GM19035 (cell line): ENCODE measurements around the gene RNF31.

Experiments used
- ATAC-seq: cut with Tn5 transposase; IDR thresholded peaks from one replicate; pipeline ENCODE4 v1.9.1; 2021; ENCODE audit not compliant: unreplicated experiment

Gene RNF31

GRCh38 chr14:24159777-24160498 lies 12.6 kb downstream of the RNF31 start:
- ATAC-seq: no peak

- no peak for ATAC-seq
These were observed 13.2 kb downstream of the RNF31 start for GRCh38 chr14:24160499-24160849.

DNA sequence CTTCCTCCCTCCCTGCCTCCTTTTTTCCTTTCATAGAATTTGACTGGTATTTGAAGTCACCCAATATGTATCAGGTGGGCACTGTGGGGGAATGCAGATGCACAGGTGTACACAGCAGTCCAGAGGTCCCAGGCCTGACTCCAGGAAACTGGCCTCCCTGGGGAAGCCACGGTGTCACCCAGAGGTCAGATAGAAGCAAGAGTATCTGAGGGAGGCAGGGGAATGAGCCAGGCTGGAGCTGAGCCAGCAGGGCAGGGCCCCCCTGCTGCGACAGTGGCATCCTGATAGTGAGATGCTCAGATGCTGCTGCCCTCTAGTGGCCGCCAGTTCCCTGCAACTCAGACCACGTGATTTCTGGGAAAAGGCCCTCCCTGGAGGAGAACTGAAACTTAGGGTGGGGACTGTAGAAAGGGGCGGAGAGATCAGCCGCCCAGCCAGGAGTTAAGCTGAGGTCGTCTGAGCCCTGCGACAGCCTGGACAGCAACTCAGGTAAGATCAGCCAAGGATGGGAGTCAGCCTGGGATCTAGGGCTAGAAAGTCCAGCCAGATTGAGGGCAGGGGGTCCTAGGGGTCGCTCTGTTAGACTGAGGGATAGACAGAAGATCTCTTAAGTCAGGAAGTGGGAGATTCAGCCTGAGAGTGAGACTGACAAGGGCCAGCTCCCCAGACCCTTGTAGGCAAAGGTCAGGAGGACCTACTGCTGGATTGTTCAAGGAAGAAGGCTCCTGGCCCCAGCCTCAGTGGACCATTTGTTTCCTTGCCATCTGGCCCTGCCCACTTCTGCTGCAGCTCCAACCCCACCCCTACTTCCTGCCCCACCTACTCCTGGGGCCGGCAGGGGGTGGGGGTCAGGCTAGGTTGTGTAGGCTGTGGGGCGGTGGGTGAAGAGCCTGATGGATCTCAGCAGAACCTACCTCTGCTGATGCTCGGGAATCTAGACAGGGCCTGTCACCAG lies 13.8 kb downstream of the RNF31 start, which contains the start of gene IRF9:
TSS of gene IRF9 (plus strand) at position 416 of the 955 bp plus-strand sequence. CDS start 880 bp downstream, outside the sequence.
- ATAC-seq: peak; percentile 88

DNA sequence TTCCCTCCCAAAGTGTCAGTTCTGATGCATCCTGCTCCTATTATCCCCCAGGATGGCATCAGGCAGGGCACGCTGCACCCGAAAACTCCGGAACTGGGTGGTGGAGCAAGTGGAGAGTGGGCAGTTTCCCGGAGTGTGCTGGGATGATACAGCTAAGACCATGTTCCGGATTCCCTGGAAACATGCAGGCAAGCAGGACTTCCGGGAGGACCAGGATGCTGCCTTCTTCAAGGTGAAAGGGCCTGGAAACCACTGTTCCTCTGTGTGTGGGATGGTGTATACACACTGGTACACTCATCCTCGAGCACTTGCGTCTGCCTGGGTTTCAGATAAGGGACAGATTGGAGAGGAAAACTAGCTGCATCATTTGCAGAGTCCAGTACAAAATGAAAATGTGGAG lies 14.8 kb downstream of the RNF31 start:
- no peak for ATAC-seq

DNA sequence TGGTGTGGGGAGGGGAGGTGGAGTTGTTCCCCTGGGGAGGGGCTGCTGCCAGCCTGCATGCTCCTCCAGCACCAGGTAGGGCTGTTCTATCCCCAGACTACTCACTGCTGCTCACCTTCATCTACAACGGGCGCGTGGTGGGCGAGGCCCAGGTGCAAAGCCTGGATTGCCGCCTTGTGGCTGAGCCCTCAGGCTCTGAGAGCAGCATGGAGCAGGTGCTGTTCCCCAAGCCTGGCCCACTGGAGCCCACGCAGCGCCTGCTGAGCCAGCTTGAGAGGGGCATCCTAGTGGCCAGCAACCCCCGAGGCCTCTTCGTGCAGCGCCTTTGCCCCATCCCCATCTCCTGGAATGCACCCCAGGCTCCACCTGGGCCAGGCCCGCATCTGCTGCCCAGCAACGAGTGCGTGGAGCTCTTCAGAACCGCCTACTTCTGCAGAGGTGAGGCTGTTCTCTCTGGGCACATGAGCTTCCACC lies 17.3 kb downstream of the RNF31 start:
- no peak for ATAC-seq

- ATAC-seq: no peak
These were observed 18.5 kb downstream of the RNF31 start for GRCh38 chr14:24165785-24166184.

DNA sequence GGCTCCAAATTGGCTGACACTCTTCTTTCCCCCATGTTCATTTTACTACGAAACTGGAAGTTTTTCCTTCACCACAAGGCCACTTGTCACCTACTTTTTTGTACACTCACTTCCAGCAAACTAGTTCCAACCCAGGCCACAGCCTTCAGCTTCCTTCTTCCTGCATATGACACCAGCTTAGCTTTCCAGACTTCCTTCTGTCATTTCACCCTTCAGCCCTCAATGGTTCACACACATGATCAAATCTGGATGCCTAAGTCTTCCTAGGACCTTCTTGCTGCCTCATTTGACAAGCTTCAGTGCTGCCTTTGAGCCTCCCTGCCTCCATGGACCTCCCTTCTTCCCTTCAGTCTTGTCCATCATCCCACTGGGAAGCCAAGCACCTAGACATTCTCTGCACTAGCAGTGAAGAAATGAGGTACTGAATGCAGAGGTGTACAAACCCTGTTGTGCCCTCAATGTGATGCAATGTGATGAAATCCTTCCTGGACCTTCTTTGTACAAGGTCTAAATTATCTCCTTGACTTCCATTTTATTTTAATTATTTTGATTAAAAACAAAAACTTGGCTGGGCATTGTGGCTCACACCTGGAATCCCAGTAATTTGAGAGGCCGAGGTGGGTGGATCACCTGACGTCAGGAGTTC lies 20.3 kb downstream of the RNF31 start:
- no peak for ATAC-seq

- ATAC-seq: peak; percentile 85
These were observed 24.3 kb downstream of the RNF31 start, which contains the start of gene REC8 for GRCh38 chr14:24171422-24172260. Gene REC8, plus strand, starts transcription at chr14:24172080. Its CDS starts 473 bp downstream, at chr14:24172553.

- ATAC-seq: no peak
These were observed 25.1 kb downstream of the RNF31 start for GRCh38 chr14:24172261-24172860.

- no peak for ATAC-seq
These were observed 25.6 kb downstream of the RNF31 start for GRCh38 chr14:24172871-24173281.

- no peak for ATAC-seq
These were observed 29.3 kb downstream of the RNF31 start for GRCh38 chr14:24176599-24176998.

GRCh38 chr14:24177041-24177825 lies 29.9 kb downstream of the RNF31 start:
- no peak for ATAC-seq

- ATAC-seq: no peak
These were observed 30.6 kb downstream of the RNF31 start for GRCh38 chr14:24177891-24178290.

DNA sequence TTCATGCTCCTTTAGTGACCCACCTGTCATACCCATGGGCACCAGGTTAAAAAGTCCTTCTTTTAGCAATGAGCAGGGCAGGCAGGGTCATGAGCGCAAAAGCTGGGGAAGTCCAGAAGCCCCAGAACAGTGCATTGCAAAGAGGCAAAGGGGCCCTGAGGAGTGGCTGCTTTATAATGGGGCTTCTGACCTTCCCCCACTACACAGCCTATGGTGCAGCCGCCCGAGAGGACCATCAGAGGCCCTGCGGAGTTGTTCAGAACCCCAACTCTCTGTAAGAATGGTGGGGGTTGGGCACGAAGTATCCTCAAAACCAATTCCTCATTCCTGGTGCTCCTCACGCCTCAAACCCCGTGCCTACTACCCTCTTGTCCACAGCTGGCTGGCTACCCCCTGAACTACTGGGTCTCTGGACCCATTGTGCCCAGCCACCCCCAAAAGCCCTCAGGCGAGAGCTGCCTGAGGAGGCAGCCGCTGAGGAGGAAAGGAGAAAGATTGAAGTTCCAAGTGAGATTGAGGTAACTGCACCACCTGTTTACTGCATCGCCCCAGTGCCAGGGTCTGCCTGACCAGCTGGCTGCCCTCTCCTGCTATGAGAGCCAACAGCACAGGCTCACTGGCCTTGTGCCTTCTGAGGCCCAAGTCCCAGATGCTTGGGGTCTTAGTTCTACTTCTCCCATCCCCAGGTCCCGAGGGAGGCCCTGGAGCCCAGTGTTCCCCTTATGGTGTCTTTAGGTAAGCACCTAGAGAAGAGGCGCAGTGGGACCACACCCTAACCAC lies 31.3 kb downstream of the RNF31 start:
- ATAC-seq: no peak

- no peak for ATAC-seq
These were observed 32.1 kb downstream of the RNF31 start for GRCh38 chr14:24179294-24179960.

DNA sequence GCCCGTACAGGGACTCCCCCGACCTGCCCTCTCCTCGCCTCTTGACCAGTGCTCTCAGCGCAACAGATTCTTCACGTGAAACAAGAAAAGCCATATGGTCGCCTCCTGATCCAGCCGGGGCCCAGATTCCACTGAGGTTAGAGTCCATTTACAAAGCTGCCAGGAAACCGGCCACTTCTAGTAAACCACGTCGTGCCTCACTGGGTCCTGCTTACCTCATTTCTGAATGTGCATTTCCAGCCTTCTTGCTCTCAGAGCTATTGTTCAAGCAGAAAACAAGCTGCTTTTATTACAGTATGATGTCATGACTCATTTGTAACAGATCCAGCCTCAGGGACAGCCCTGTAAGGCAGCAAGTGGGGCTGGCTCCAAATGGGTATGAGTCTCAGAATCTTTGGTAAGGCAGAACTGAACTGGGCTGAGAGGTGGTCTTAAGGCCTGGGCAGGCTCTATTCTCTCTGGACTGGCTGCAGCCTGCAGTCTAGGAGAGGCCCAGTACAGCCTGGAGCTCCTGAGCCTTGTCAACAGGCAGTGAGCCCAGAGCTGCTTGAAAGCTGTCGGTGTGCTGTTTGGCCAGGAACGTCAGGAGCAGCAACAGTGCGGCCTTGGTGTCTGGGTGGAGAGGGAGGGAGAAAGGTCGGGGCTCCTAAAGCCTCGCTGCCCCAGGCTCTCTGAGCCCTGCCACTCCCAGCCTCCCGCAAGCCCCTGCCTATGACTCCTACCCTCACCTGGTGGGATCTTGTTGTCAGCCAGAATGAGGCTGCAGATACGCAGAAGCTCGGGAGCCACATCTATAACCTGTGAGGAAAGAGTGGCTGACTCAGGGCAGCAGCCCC lies 32.9 kb downstream of the RNF31 start:
- ATAC-seq: no peak
